Measurements from ENCODE around the gene DPYSL5.
"Not testable (repeated sequence)": the region's sequence is repeated elsewhere in the genome, so short reads cannot be mapped to it uniquely, and the experiment has no call there.

Gene DPYSL5

DNA sequence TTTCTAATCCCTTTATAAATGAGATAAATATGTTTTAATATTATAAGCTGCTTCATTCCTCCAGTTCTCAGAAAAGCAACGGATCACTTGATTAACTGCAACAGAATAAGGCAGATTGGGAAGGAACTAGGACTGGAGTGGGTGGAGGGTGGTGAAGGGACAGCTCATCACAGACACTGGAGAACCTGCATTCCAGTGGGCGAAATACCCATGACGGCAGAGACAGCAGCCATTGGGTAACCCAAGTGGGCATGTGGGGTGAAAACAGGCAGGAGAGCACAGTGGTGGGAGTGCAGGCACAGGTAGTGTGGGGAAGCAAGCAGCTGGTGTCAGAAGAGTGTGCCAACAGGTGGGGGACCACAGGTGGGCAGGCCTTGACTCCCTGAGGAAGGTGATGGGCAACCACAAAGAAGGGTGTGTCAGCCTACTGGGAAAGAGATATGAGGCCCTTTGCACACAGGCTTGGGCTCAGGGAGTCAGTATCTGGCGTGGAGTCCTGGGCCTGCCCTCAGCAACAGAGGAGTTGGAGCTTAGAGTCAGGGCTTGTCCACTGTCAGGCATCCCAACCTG, 27.2 kb downstream of the DPYSL5 start:
- no peak for DNase-seq (ENCODE audit: low read depth in 2 of 2)

DNA sequence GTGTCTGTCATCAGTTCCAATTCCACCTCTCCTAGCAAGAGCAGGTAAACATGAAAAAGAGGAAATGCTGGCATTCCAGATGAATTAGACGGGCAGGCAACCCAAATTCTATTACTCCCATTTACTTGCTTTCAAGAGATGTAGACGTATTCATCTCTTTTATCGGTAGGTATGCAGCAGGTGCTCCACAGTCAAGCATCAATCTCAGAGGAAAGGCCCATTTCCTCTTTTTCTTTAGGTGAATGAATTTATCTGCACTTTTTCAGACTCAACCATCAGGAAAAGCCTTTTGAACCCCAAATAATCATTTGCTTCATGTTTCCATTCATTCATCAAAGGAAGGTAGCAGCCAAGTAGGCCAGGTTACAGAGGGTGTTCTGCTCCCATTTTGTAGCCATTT, 27.9 kb downstream of the DPYSL5 start:
- no peak for DNase-seq (ENCODE audit: low read depth in 2 of 2)

DNA sequence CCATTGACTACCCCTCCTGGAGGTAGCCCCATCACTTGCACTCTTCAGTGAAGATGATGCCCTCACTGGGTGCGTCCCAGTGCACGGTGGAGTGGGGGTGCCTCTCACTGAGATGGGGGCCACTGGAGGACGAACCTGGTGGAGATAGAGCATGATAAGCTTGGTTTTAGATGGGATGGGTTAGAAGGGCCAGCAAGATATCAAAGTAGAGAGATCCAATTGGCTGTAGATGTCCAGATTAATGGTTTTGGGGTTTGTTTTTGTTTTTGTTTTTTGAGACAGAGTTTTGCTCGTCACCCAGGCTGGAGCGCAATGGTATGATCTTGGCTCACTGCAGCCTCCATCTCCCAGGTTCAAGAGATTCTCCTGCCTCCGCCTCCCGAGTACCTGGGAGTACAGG, 28.3 kb downstream of the DPYSL5 start:
- DNase-seq (ENCODE audit: low read depth in 2 of 2), result no peak

DNA sequence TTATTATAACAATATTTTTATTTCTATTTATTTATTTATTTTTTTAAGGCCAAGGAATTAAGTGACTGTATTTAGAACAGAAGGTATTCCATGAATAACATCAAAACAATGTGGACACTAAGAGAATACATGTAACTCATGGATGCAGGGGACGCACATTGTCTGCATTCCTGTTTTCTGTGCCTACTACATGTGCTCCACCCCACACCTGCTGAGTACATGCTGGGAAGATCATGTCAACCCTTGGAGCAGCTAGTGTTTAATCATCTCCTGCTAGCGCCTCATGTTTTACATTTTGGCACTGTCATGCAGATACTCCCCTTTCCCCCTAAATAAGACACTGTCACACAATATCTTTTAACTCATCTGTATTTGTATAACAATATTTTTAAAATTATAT, 29.3 kb downstream of the DPYSL5 start:
- DNase-seq (ENCODE audit: low read depth in 2 of 2), result no peak

DNA sequence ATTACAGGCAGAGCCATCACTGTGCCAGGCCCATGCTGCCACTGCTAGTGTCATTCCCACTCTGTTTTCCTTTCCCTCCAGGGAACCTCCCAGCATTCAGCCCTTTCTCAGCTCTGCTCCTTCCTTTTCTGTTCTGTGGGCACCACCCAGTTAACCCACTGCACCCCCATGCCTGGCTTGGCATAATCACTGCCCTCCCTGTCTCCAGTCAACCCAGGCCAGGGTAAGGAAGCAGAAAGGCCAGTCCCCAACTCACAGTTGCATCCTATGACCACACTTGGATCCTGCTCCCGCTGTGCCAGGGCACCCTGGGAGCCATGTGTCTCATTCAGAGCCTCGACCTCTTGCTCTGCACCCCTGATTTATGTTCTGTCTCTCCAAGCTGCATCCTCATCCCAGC, 32.2 kb downstream of the DPYSL5 start:
- no peak for DNase-seq (ENCODE audit: low read depth in 2 of 2)

DNA sequence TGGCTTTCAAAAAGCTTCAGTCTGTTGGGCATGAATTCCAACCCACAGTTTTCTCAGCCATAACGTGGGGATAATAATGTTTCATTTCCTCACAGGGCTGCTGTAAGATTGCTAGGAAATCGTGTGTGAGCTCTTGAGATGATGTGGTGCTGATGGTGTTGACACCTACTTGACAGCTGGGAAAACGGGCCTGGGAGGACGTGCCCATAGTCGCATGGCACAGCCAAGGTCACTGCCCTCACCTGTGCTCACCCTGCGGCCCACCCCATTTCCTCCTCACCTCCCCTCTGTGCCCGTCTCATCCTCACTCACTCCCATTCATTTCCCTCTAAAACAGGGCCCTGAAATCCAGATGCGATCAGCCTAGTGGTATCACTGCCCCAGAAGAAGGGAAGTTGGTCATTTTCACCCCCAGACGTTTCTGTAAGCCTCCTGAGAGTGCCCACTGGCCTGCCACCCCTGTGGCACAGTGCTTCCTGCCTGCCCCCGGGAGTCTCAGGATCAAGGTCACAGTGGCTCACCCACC, 33.0 kb downstream of the DPYSL5 start:
- DNase-seq (ENCODE audit: low read depth in 2 of 2), result no peak

DNA sequence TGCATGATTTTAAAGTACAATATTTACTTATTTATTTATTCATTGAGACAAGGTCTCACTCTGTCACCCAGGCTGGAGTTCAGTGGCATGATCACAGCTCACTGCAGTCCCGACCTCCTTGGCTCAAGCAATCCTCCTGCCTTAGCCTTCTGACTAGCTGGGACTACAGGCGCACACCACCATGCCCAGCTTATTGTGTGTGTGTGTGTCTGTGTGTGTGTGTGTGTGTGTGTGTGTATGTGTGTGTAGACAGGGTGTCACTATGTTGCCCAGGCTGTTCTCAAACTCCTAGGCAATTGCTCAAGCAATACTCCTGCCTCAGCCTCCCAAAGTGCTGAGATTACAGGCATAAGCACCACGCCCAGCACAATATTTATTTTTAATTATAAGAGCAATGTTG, 34.3 kb downstream of the DPYSL5 start:
- not testable (repeated sequence) for DNase-seq (ENCODE audit: low read depth in 2 of 2)

DNA sequence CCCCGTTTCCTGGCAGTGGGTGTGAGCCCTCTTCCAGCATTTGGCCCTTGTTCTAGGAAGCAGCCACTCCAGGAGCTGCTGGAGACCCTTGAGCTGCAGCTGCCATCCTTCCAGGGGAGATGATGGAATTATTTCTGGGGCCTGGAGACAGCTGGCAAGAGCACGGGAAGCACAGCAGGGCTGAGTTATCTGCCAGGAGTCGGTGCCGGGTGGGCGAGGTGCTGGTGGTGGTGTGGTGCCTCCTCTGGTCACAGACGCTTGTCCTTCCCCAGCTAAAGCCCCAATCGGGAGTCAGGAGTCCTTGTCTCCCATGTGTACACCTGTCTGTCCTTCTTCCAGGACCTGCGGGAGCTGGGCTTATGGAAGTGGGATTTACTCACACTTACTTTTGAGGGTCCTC, 36.0 kb downstream of the DPYSL5 start:
- no peak for DNase-seq (ENCODE audit: low read depth in 2 of 2)

DNA sequence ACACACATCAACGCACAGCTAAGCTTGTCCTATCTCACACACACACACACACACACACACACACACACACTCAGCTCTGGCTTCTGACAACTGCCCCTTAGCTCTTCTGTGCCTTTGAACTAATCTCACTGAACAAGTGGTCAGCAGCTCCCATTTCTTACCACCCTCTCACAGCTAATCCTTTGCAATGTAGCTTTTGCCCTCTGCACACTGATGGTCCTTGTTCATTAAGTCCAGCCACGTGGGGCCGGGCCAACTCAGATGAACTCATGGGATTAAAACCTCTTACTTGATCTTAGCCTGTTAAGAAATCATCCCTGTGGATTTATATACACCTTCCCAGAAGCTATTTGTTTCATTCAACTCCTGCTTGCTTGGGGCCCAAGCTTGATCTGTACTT, 36.6 kb downstream of the DPYSL5 start:
- DNase-seq (ENCODE audit: low read depth in 2 of 2), result no peak

DNA sequence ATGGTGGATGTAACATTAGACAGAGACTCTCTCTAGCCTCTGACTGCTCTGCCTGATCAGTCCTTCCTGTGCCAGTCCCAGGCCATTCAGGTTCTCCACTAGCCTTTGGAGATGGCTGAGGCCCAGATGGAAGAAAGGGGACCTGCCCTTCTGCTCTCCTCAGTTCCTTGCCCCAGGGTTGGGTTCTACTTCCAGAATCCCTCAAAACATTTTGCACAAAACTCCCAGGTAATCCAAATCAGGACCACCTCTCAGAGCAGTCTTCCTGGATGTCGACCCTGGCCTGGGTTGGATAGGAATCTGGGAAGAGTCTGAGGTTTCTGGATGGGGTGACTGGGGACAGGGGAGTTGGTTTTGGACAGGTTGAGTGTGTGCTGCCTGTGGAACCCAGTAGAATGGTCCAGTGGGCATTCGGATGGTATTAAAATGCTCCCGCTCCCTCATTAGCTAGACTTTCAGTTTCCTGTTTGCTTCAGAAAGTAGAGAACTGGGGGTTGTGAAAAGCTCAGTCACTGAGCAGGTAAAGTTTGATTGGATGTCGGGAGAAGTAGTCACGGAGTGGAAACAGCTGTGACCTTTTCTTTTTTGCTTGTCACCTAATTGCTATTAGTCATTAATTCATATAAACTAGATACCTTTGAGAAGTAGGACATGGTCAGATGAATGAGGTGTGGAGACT, 37.9 kb downstream of the DPYSL5 start:
- no peak for DNase-seq (ENCODE audit: low read depth in 2 of 2)

DNA sequence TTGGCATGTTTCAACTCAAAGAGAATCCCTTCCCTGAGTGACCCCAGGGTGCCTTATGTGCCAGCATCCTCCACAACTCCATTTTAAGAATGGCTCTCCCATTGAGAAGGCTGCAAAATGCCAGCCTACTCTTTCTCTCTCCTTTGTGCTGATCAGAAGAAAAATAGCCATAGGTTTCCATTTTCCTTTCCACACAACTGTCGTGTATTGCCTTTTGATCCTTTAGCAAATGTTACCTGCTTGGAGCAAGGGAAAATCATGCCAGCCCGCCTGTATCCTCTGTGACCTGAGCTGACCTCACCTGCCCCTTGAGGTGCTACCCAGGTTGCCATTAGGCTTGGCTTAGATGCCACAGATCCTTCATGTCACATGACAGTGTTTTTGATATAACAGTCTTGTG, 38.8 kb downstream of the DPYSL5 start:
- DNase-seq (ENCODE audit: low read depth in 2 of 2), result no peak

DNA sequence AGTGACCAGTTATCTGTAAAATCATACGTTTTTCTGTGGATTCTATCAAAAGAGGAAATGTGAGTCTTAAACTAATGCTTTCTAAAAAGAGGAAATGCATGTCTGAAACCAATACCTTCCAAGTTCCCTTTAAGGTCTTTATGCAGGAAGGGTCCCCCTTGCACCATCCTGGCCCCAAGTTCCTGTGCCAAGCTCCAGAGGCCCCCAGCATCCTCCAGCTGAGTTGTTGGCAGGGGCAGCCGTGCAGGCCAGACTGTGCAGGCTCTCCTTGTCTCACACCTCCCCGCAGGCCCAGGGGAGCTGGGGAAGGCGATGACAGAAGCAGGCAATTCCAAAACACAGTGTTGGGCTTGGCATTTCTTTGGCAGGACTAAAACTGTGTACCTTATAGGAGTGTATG, 39.2 kb downstream of the DPYSL5 start:
- no peak for DNase-seq (ENCODE audit: low read depth in 2 of 2)

DNA sequence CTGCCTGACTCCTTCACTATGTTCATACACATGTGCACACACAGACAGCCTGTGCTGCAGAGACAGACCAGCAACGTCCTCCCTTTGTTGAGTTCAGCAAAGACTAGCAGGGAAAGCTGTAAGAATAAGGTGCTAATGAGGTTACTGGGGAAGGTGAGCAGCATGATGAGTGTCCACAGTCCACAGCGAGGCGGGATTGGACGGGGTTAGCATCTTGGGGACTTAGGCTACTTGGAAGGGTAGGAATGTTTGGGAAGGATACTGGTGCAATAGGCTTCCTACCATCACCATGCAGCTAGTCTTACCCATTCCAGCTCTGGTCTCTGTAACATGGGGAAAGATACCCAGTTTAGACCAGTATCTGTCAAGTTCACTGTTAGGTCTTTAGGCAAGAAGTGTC, 41.9 kb downstream of the DPYSL5 start:
- no peak for DNase-seq (ENCODE audit: low read depth in 2 of 2)

DNA sequence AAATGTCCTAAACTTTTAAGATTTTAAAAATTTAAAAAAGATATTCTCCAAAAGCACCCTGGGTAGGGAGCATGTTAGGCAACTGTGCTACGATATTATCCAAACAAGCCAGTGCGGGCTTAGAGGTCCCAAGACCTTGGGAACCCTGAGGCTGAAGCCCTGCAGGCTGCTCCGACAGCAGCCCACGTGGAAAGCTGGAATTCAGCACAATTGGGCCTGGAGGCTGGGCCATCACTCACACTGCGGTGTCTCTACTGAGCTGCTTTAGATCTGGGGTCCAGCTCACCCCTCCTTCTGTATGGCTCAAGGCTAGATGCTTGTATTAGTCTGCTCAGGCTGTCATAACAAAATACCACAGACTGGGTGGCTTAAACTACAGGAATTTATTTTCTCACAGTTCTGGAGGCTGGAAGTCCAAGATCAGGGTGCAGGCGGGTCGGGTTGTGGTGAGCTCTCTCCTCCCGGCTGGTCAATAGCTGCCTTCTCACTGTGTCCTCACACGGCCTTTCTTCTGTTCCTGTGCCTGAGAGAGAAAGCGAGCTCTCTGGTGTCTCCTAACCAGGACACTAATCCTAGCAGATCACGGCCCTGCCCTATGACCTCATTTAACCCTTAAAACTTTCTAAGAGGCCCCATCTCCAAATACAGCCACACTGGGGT, 42.5 kb downstream of the DPYSL5 start:
- DNase-seq (ENCODE audit: low read depth in 2 of 2), result no peak

DNA sequence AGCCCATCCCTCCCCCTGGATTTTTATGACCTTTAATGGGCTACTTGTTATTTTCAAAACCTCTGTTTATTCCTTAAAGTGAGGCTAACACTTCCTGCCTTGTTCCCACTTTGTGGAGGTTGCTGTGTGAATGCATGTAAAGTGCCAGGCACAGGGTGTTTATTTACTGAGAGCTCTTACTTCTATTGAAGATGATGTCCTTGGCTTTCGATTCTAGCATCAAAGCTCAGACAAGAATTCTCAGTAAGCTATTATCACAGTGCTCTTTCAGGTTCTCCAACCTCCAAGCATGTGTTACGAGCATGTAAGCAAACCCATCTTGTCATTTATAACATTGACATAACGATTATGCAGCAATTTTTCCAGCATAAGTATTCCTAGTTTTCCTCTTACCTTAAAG, 44.2 kb downstream of the DPYSL5 start:
- DNase-seq (ENCODE audit: low read depth in 2 of 2), result no peak

DNA sequence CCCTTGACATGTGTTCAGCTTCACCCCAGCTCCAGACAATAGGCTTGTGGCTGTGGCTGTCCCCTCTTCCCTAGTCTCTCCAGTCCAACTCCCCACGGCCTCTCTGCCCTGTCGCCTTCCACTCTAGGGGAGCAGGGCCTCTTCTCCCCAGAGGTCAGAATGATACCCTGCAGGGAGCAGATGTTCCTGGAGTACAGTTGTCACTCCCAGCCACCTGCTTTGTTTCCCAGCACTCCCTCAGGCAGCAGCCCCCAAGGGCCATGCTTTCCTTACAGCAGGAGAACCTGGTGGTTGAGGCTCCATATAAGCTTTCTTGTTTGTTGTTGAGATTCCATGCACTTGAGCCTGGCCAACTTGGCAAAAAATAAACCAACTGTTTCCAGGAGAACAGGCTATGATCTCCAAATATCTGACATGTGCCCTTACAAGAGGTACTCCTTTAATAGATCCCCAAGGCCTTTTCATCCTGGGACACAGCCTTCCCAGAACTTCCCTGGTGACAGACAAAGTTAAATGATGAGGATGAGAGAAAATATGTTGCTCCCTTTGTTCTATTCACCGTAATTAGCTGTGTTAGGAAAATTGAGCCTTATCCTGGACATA, 45.1 kb downstream of the DPYSL5 start:
- no peak for DNase-seq (ENCODE audit: low read depth in 2 of 2)

DNA sequence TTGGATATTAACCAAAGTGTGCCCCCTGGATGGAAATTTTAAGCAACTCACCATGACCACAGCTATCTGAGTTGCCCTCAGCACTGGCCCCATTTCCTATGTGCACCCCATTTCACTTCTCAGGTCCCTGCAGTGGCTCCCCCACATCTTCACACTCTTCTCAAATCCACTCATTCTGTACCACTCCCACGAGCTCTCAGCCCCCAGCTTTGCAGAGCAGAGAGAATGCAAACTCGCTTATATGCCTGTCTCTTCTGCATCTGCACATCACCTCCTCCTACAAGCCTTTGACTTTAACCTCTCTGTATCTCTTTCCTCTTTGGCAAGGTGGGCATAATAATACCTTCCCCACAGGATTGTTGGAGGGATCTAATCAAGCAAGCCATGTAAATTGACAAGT, 46.2 kb downstream of the DPYSL5 start:
- DNase-seq (ENCODE audit: low read depth in 2 of 2), result no peak

DNA sequence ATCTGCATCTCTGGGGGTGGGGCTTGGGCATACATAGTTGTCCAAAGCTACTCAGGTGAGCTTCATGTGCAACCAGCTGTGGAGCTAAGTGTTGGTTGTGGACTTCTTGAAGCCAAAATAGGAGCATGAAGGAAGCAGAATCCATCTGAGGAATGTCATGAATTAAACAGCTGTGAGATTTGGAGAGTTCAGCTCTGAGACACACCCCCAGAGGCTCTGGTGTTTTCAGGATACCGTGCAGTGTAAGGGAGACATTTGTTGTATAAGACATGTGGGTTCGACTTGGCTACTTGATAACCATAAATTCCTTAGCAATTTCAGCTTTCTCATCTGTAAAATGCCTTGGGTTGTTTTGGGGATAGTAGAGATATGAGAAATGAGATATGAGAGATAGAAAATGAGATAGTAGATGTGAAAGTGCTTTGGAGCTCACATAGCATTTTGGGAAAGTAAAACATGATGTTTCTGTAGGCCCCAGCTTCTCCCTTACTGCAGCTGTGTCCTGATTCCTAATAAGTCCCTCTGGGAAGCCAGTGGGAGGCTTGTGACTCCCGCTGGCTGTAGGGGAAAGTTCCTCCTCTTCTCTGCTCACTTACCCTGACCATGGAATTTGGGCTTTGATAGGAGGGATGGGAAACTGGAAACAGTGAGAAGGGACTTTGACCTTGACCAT, 50.0 kb downstream of the DPYSL5 start:
- no peak for DNase-seq (ENCODE audit: low read depth in 2 of 2)

DNA sequence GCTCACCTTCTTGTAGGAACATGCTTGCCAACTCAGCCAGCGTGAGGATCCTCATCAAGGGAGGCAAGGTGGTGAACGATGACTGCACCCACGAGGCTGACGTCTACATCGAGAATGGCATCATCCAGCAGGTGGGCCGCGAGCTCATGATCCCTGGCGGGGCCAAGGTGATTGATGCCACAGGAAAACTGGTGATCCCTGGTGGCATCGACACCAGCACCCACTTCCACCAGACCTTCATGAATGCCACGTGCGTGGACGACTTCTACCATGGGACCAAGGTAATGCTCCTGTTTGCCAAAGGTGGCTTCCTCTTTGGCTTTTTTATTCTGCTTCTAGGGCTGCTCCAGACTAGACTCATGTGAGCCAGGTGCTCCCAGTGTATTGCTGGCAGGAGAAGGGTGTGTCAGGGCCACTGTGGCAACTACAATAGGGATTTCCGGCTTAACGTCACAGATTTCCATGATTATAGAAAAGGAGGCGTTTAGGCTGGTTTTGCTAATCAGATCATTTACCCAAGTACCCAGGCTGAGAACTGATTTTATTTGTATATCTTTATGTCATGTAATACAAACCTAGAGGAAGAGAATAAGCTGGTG, 50.6 kb downstream of the DPYSL5 start:
- DNase-seq (ENCODE audit: low read depth in 2 of 2), result no peak

DNA sequence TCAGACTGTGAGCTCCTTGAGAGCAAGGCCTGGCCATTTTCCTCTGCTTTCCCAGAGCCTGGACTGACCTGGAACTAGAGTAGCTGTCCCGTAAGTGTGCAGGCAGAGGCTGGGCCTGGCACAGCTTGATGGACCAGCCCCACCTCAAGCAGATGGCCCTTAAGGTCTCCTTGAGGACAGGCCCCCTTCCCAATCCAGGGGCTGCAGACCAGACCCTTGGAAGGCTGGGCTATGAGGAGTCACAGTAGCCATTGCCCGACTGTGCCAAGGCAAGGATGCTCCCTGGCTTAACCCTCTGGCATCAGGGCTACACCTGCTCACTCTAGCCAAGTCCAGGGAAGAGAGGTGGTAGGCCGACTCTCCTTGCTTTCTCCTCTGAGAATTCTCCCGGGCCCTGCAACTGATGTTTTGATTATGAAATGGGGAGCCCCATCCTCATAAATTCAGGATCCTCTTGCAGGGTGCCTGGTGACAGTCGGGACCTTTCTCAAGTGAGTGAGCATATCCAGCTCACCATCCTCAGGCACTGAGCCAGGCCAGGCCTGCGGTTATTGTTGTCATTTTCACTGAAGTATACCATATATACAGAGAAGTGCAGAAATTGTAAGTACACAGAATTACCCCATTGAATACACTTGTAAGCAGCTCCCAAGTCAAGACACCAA, 51.7 kb downstream of the DPYSL5 start:
- no peak for DNase-seq (ENCODE audit: low read depth in 2 of 2)

DNA sequence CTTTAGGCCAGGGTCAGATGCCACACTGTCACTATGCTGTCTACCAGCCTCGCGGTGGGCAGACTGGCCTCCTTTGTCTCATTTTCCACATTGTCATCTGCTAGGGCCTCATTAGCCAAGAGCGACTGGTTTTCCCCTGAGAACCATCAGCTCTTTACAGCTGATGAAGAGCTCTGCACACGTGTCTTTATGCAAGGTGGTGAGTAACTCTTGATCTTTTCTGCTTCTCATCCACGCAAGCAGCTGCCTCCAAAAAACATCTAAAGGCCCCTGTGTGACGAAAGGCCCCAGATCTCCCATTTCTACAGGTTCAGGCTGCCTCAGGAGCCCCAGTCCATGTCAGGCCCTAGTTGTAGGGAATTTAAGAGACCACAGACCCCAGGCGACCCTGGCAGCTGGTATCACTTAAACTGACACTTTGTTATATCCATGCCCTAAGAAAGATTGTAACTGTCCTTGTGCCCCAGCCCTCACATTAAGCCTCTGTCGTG, 52.9 kb downstream of the DPYSL5 start:
- no peak for DNase-seq (ENCODE audit: low read depth in 2 of 2)
